Heart left ventricle (tissue), 16 donors: Measurements from ENCODE around the gene C1orf21. TPM values are rescaled to one million over a fixed set of nuclear protein-coding genes. Genes with fewer than 3 reads are reported as not detected.

Source experiments
- ATAC-seq, 4 donors: fragments of 200-7000 bp; cut with Tn5 transposase; one replicate each; pipeline ENCODE4 v1.9.1; 2020 to 2022; ENCODE audit warnings: moderate library complexity in 4 of 4, mild to moderate bottlenecking in 3 of 4, moderate number of reproducible peaks in 1 of 4
- DNase-seq, 5 donors: peaks; one replicate each; pipeline ENCODE4 v3.0.0-alpha.2; 2020
- H3K27ac ChIP-seq, 12 donors: fragments of 200-600 bp; sonication (generic) in 4 of 12; one replicate each; pipeline versions ENCODE4 v1.5.0 to v1.8.0; 2016 to 2022; ENCODE audit warnings: mild to moderate bottlenecking in 2 of 12
- H3K27me3 ChIP-seq, 9 donors: fragments of 200-600 bp; sonication (generic) in 2 of 9; one replicate each; pipeline versions ENCODE4 v1.5.1 to v1.8.0; 2016 to 2022; ENCODE audit warnings: mild to moderate bottlenecking in 3 of 9
- H3K36me3 ChIP-seq, 9 donors: fragments of 200-600 bp; sonication (generic) in 2 of 9; one replicate each; pipeline versions ENCODE4 v1.5.0 to v1.8.0; 2018 to 2022; ENCODE audit warnings: mild to moderate bottlenecking in 2 of 9
- H3K4me1 ChIP-seq, 12 donors: fragments of 200-600 bp; sonication (generic) in 4 of 12; one replicate each; pipeline versions ENCODE4 v1.5.0 to v1.8.0; 2016 to 2022; ENCODE audit warnings: mild to moderate bottlenecking in 3 of 12
- H3K4me3 ChIP-seq, 12 donors: fragments of 200-600 bp; sonication (generic) in 4 of 12; one replicate each; pipeline versions ENCODE4 v1.5.0 to v1.8.0; 2017 to 2022; ENCODE audit warnings: mild to moderate bottlenecking in 9 of 12, moderate library complexity in 4 of 12
- H3K9me3 ChIP-seq, 12 donors: fragments of 200-600 bp; sonication (generic) in 4 of 12; one replicate each; pipeline versions ENCODE4 v1.5.0 to v1.8.0; 2016 to 2022; ENCODE audit warnings: mild to moderate bottlenecking in 1 of 12
- POLR2A ChIP-seq, 2 donors: fragments of 450-650 bp; IDR thresholded peaks; one replicate each; pipeline ENCODE4 v1.6.1; 2017; ENCODE audit warnings: antibody characterized with exemption in 2 of 2, mild to moderate bottlenecking in 2 of 2, moderate library complexity in 2 of 2
- WGBS, 4 donors: extraction: QIAGEN DNeasy Blood & Tissue Kit in 2 of 4; methylation state at CpG; one replicate each; pipeline versions ENCODE4 v1.1.5 to v1.1.7; 2013 to 2018; 5-methylcytosine and 5-hydroxymethylcytosine counted together
- intact Hi-C, 10 donors: fragments of 100-400 bp; cut with DNase I; formaldehyde crosslinking; loops; one replicate each; pipeline versions ENCODE4 v1.11.1 to v1.14.2; 2022
- polyA plus RNA-seq, 2 donors: library from polyadenylated mRNA; stranded (reverse); fragments of 200-250 nt; gene quantifications; one replicate each; pipeline ENCODE4 v1.2.3, GENCODE V29; 2013
- total RNA-seq, 9 donors: library from RNA; depleted of rRNA in 2 of 9; stranded (reverse); fragments of >200 nt in 2 of 9; fragmentation: NEBNext Ultra II Directional in 3 of 9; extraction: Animal tissue kit (Norgen Biotek cat#: 25700) in 3 of 9; gene quantifications; one replicate each; pipeline versions ENCODE4 v1.1.0 to v1.2.4, GENCODE V29; 2016 to 2023
- TF ChIP-seq, protein P1 (sequence below), 12 donors: fragments of 200-600 bp; sonication (generic) in 4 of 12; IDR thresholded peaks; one replicate each; pipeline versions ENCODE4 v1.5.0 to v1.8.0; 2018 to 2022; ENCODE audit warnings: antibody characterized with exemption in 12 of 12, mild to moderate bottlenecking in 5 of 12
- donor health status: ischemic (EF 13 %, LVEDD 7.1; RV severe dilation, severe dysfunction).
- donor health status: healthy with polysubstance abuse.
- donor health status: DM: no; HTN: yes; CAD: no.
- donor health status: DM: no; HTN: no; CAD: no.
- donor health status: ischemic (EF 25% LVEDD 6.9; RV normal size, moderate dysfunction).
- donor health status: ischemic (EF 25% LVEDD 5.7; RV mildly dilated, moderate dysfunction).
- donor health status: healthy.
- donor health status: DM: yes; HTN: yes; CAD: no.
- donor health status: ischemic (EF 35%, LVEDD 5.7; RV mildly dilated, moderate dysfunction).
- donor health status: nonischemic (EF 11% LVEDD 7.7; RV severe dilation, severe dysfunction).
- donor health status: DM: yes; HTN: yes; CAD: no.
- donor health status: PGD.
- donor health status: ischemic (EF 29% LVEDD 5.4; RV normal size, mild dysfunction).
- donor health status: nonischemic (EF 23%, LVEDD 6.1; RV moderate dilation, normal function).

The C1orf21 gene
- total and polyA plus RNA-seq, 11 donors: 32.0 to 81.3 (median 68.4) TPM

DNA sequence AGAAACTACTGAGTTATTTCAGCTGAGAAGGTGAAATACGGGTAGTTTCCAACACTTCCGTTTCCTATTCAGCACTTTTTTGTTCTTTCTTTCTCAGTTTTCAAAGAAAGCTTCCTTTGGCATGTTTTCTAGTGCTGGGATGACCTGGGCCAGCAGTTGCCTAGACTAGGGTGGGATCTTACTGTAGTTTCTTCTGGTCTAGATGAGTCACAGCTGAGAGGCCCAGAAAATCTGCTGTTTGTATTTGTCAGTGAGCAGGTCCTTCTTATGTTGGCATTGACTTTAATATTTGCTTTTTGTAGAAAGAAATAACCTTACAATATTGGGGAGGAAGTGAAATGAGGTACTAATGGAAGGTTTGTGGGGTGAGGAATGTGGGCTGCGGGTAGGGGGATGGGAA lies 22.2 kb downstream of the C1orf21 start:
- Histone ChIP-seq H3K9me3 (no peaks in the 10 kb centered on the region), H3K4me1 (peaks cover 0 to 59% (median 44%) of the 10 kb centered on the region in 12 donors), H3K36me3 (peaks cover 0 to 5% (median 0%) of the 10 kb centered on the region in 9 donors), H3K27me3 (no peaks in the 10 kb centered on the region), H3K4me3 (no peak overlapping the region), H3K27ac (peak overlapping the region in 6 of 12 donors; percentile 3 to 31 (median 17))
- TF ChIP-seq POLR2A (IDR thresholded peaks at IDR 0.05): no peak
- TF ChIP-seq, protein P1, sequence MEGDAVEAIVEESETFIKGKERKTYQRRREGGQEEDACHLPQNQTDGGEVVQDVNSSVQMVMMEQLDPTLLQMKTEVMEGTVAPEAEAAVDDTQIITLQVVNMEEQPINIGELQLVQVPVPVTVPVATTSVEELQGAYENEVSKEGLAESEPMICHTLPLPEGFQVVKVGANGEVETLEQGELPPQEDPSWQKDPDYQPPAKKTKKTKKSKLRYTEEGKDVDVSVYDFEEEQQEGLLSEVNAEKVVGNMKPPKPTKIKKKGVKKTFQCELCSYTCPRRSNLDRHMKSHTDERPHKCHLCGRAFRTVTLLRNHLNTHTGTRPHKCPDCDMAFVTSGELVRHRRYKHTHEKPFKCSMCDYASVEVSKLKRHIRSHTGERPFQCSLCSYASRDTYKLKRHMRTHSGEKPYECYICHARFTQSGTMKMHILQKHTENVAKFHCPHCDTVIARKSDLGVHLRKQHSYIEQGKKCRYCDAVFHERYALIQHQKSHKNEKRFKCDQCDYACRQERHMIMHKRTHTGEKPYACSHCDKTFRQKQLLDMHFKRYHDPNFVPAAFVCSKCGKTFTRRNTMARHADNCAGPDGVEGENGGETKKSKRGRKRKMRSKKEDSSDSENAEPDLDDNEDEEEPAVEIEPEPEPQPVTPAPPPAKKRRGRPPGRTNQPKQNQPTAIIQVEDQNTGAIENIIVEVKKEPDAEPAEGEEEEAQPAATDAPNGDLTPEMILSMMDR (IDR thresholded peaks at IDR 0.05): no peak
- intact Hi-C loops: no loop called here
- peak in 2 of 4 donors; percentile 55 to 64 for ATAC-seq
- 50 to 67% (median 61%) methylated on average over 3 of the region's 3 CpGs for WGBS, 4 donors
- no peak for DNase-seq

DNA sequence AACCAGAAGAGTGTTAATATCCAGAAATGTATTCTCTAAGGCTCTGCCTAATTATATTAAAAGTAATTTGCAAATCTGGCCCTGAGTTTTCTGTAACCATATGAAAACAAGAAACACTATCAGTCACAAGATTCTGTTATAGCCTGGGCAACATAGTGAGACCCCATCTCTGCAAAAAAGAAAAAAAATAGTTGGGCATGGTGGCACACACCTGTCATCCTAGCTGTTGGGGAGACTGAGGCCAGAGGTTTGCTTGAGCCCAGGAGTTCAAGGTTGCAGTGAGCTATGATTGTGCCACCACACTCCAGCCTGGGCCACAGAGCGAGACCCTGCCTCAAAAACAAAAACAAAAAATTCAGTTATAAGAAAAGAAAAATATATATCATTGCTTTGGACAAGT lies 25.6 kb downstream of the C1orf21 start:
- Histone ChIP-seq H3K27me3 (no peaks in the 10 kb centered on the region), H3K27ac (no peak overlapping the region), H3K4me3 (no peak overlapping the region), H3K4me1 (peaks cover 0 to 42% (median 27%) of the 10 kb centered on the region in 12 donors), H3K36me3 (peaks cover 0 to 9% (median 0%) of the 10 kb centered on the region in 9 donors), H3K9me3 (no peaks in the 10 kb centered on the region)
- intact Hi-C loops: no loop called here
- DNase-seq (no peak), ATAC-seq (no peak)
- TF ChIP-seq, protein P1 (IDR thresholded peaks at IDR 0.05): no peak
- TF ChIP-seq POLR2A (IDR thresholded peaks at IDR 0.05): no peak
- 95 to 100% (median 97%) methylated on average over 1 of the region's 1 CpG for WGBS, 4 donors

DNA sequence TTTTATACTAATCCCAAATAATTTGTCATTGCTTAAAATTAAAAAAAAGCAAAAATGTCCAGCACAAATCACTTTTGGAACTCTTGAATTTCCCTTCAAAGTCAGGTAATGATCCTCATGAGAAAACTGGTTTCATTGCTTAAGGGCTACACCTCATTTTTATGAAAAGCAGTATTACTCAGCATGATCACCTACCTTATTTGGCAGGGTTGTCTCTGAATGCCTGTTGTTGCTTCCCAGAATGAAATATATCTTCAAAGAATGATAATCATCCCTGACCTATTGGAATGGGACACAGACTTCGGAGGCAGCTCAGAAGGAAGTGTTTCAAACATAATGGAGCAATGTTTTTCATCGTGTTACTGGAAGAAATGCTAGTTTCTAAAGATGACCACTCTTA lies 29.7 kb downstream of the C1orf21 start:
- peaks cover 0 to 9% (median 0%) of the 10 kb centered on the region in 9 donors for H3K36me3 ChIP-seq
- TF ChIP-seq, protein P1 (IDR thresholded peaks at IDR 0.05): no peak
- TF ChIP-seq POLR2A (IDR thresholded peaks at IDR 0.05): no peak
- WGBS, 4 donors: 39 to 88% (median 72%) methylated on average over 2 of the region's 2 CpGs
- intact Hi-C loops: no loop called here
- no peak overlapping the region for H3K4me3 ChIP-seq
- no peaks in the 10 kb centered on the region for H3K27me3 ChIP-seq
- ATAC-seq (no peak), DNase-seq (no peak)
- H3K9me3 ChIP-seq: no peaks in the 10 kb centered on the region
- H3K4me1 ChIP-seq: peaks cover 0 to 49% (median 35%) of the 10 kb centered on the region in 12 donors
- no peak overlapping the region for H3K27ac ChIP-seq

DNA sequence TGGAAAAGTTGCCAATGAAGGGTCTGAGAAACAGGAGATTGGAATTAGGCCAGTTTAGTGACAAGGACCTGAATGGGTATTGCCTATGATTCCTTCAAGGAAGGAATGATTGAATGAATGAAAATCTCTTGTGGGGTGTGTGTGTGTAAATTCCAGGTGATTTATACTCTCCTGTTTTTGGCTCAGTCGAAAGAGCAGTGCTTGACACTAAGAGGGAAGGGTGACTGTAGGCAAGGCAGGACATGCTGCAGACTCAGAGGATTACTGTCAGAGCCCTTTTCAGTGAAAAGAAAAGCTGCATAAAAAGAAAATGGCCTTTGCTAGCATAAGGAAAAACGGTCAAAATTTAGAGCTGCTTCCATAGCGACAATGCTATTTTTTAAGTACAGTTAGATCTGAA lies 30.1 kb downstream of the C1orf21 start:
- peaks cover 0 to 9% (median 0%) of the 10 kb centered on the region in 9 donors for H3K36me3 ChIP-seq
- no peak overlapping the region for H3K27ac ChIP-seq
- WGBS, 4 donors: 50 to 74% (median 60%) methylated on average over 3 of the region's 3 CpGs
- ATAC-seq (no peak), DNase-seq (no peak)
- H3K4me1 ChIP-seq: peaks cover 0 to 50% (median 39%) of the 10 kb centered on the region in 12 donors
- TF ChIP-seq, protein P1 (IDR thresholded peaks at IDR 0.05): no peak
- TF ChIP-seq POLR2A (IDR thresholded peaks at IDR 0.05): no peak
- H3K4me3 ChIP-seq: no peak overlapping the region
- intact Hi-C loops: no loop called here
- H3K9me3 ChIP-seq: no peaks in the 10 kb centered on the region
- no peaks in the 10 kb centered on the region for H3K27me3 ChIP-seq
